ENCODE results near the gene TNFRSF1B.

Gene TNFRSF1B

DNA sequence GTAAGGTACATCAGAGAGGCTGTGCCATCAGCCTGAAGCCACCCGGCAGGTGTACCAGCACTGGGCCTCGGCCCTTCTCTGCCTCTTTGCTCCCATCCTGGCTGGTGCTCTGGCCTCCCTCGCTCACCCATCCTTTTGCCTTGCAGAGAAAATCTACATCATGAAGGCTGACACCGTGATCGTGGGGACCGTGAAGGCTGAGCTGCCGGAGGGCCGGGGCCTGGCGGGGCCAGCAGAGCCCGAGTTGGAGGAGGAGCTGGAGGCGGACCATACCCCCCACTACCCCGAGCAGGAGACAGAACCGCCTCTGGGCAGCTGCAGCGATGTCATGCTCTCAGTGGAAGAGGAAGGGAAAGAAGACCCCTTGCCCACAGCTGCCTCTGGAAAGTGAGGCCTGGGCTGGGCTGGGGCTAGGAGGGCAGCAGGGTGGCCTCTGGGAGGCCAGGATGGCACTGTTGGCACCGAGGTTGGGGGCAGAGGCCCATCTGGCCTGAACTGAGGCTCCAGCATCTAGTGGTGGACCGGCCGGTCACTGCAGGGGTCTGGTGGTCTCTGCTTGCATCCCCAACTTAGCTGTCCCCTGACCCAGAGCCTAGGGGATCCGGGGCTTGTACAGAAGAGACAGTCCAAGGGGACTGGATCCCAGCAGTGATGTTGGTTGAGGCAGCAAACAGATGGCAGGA is 24.5 kb upstream of the TNFRSF1B start:
- no peak for DNase-seq

DNA sequence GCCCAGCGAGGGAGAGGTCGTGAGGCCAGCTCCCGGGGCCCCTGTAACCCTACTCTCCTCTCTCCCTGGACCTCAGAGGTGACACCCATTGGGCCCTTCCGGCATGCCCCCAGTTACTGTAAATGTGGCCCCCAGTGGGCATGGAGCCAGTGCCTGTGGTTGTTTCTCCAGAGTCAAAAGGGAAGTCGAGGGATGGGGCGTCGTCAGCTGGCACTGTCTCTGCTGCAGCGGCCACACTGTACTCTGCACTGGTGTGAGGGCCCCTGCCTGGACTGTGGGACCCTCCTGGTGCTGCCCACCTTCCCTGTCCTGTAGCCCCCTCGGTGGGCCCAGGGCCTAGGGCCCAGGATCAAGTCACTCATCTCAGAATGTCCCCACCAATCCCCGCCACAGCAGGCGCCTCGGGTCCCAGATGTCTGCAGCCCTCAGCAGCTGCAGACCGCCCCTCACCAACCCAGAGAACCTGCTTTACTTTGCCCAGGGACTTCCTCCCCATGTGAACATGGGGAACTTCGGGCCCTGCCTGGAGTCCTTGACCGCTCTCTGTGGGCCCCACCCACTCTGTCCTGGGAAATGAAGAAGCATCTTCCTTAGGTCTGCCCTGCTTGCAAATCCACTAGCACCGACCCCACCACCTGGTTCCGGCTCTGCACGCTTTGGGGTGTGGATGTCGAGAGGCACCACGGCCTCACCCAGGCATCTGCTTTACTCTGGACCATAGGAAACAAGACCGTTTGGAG is 23.7 kb upstream of the TNFRSF1B start:
- no peak for DNase-seq

DNA sequence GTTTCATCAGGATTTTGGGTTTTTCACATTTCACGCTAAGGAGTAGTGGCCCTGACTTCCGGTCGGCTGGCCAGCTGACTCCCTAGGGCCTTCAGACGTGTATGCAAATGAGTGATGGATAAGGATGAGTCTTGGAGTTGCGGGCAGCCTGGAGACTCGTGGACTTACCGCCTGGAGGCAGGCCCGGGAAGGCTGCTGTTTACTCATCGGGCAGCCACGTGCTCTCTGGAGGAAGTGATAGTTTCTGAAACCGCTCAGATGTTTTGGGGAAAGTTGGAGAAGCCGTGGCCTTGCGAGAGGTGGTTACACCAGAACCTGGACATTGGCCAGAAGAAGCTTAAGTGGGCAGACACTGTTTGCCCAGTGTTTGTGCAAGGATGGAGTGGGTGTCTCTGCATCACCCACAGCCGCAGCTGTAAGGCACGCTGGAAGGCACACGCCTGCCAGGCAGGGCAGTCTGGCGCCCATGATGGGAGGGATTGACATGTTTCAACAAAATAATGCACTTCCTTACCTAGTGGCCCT is 23.1 kb upstream of the TNFRSF1B start:
- no peak for DNase-seq

DNA sequence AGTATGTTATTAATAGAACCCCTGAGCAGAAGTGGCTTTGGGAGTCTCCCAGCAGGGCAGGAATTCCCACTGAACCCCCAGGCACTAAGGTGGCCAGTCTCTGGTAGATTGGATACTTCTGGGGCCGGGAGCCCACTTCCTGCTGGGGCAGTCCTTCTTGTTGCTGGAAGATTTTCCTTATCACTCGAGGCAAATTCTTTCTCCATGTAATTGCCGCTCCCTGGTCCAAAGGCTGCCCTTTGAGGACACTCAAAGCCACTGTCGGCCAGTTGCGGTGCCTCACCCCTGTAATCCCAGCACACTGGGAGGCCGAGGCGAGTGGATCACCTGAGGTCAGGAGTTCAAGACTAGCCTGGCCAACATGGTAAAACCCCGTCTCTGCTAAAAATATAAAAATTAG is 22.6 kb upstream of the TNFRSF1B start:
- DNase-seq, result no peak

DNA sequence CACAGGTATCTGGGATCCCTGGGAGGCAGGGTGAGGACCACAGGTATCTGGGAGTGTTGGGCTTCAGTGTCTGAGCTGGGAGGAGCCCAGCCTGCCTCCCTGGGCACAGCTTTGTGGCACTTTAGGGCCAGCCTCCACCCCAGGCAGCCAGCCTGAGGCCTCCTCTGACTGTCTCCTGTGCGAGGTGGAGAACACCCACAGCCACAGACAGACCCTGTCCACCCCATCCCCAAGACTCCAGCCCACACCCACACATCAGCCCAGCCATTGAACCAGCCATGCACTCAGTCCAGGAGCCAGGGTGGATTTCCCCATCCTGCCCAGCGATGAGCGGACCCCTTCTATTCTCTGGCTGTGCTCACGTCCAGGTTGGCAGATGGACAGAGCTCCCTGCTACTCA is 21.8 kb upstream of the TNFRSF1B start:
- no peak for DNase-seq

DNA sequence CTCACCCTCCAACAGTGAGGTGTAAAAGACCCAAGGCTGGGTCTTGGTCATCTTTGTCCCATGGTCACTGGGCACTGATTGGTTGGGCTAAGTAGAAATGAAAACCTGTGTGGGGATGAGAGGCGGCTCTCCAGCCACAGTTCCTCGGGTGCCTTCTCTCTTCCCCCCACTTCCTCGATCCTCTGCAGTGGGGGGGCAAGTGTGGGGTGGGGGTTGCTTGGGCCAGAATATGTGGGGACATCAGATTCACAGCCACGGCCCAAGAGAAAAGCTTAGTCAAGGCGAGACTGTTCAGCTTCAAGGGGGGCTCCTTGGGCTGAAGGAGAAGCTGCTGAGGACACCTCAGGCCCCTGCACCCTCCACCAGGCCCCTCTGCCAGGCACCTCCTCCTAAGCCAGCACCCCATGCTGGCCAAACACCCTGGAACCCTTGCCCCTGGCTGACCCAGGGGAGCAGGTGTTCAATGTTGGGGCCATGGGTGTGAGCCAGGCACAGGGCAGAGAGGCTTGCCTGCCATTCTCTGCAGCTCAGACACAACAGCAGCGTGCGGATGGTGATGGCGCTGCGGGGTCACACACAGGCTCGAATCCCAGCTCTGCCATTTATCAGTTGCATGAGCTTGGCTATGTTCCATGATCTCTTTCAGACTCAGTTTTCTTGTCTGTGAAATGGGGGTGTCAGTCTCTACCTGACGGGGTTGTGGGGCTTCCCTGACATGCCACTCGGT is 21.0 kb upstream of the TNFRSF1B start:
- no peak for DNase-seq

DNA sequence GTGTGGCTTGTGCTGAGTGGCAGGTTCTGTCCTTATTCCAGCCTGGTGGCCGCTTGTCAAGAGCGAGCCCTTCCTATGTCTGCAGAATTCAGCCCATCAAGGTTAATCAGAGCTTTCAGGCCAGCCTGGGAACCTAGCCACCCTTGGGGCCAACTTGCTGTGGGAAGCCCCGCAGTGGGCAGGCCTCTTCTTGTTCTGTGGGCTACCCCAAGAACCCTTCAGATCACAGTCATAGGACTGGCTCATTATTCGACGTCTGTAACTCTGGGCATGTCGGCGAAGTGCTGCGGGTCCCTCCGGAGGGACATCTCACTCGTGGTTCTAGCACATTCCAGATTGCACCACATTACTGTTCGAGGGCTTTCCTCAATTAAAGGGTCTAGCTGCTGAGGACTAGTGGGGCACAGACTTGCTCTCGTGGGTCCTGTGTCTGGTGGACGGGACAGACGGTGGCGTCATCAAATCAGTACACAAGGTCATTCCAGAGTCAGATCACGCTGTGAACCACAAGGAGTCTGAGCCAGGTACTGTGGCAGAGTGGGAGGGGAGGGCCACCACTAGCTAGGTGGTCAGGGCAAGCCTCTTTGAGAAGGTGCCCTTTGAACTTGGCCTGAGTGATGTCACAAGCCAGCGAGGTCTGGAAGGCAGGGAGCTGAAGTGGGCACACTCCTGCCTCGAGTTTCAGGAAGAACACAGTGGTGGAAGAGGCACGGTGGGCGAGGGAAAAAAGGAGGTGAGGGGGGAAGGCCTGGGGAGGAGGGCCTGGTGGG is 20.3 kb upstream of the TNFRSF1B start:
- no peak for DNase-seq

DNA sequence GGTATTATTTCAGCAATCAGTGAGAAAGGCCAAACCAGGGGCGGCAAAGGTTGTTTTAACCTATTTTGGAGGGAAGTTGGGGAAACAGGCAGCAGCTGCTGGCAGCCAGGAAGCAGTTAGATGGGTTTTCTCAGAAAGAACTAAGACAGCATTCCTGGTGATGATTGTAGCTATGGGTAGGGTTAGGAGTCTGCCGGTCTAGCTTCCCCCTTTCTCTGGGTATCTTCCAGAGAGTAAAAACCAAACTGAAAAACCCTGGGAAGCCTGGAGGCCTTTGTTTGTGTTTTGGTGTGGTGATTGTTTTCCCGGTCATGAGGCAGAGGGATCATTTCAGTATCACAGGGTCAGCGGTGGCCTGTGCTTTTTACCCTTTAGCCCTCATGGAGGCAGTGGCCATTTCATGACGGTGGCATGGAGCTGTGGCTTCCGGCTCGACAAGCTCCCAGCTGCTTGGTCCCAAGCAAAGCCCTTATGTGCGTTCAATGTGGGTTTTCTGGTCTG is 19.5 kb upstream of the TNFRSF1B start:
- no peak for DNase-seq

DNA sequence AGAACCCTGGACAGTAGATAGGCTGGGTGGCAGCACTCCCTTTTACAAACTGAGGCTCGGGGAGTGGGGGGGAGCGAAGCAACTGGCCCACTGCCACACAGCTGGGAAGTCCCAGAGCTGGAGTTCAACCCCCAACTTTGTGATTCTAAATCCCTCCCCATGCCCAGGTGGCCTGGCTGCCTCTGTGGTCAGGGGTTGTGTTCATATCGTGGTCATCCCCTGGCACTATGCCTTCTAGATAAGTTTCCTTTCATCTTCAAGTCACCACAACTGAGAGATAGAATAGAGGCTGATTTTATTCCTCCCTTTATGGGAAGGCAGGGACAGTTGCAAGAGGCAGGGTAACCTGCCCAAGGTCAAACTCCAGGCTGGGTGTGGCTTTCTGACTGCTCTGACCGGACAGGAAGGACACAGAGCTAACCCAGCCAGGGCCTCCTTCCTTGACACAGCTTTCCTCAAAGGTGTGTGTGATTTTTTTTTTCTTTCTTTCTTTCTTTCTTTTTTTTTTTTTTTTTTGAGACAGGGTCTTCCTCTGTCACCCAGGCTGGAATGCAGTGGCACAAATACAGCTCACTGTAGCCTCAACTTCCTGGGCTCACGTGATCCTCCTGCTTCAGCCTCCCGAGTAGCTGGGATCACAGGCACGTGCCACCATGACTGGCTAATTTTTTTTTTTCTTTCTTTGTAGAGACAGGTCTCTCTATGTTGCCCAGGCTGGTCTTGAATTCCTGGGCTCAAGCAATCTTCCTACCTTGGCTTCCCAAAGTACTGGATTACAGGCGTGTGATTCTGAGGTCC is 18.4 kb upstream of the TNFRSF1B start:
- DNase-seq, result no peak

DNA sequence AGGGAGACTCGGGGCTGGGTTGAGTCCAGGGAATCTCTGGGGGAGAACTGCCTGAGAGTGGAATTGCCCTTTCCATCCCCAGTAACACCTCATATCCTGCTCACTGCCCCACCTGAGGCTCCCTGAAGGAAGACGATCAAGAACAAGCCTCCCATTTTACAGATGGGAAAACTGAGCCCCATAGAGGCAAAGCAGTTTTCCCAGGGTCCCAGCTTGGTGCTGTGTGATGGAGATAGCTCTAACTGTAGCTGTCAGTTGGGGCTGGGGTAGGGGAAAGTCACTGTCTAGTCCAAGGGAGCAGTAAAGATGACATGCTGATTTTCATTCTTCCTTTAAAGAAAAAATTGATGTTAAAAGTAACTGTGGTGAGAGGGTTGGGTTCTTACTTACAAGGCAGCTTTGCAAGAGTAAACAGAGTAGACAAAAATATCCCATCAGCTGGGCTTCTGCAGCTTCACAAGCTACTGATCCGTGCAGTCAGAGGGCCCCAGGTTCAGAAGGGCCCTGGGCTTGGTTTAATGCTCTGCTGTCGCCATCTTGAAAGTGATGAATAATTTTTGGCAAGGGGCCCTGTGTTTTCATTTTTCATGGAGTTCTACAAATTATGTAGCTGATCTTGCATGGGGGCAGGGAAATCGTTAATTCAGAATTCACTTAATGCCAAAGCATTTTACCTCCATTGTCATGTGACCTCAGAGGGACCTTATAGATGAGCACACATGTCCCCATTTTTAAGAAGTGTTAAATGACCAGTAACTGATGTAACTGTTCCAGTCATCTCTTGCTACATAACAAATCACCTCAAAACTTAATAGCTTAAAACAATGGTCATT is 17.6 kb upstream of the TNFRSF1B start:
- DNase-seq, result no peak

DNA sequence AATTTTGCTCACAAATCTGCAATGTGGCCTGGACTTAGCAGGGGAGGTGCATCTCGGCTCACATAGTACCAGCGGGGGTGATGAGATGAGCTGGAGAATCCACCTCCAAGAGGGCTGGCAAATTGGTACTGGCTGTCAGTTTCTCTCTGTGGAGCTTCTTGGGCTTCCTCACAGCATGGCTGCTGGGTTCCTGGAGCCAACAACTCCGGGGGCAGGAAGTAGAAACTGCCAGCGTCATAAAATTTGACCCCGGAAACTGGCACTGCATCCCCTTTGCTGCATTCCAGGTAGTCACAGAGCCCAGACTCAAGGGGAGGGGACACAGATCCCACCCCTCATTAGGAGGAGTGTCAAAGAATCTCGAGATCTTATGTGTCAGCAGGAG is 17.0 kb upstream of the TNFRSF1B start:
- DNase-seq, result no peak

DNA sequence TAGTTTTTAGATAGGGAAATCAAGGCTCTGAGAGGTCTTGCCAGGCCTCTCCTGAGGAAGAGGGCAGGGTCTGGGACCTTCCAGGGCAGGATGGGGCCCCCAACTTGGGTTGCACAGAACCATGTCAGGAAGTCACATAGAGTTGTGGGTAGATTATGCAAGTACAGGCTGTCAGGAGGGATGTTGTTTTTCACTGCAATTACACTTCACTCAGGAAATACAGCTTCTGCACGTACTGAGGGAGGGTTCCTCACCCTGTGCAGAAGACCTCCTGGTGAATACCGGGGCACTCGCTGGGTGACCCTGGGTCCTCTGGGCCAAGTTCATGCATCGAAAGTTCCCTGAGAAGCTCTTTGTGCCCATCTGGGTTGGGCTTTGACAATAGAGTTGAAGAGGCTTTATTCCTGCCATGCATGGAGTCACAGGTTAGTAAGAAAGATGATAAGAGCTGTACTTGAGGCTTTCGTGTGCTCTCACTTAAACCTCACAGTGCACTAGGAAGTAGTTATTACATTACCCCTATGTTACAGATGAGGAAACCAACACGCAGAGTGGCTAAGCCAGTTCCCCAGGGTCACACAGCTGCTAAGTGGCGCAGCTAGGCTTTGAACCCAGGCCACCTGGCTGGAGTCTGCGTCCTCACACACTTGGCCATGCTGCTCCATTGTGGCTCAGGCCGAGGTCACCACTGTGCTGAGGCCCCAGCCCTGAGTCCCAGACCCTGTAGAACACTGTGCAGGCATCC is 16.2 kb upstream of the TNFRSF1B start:
- no peak for DNase-seq

DNA sequence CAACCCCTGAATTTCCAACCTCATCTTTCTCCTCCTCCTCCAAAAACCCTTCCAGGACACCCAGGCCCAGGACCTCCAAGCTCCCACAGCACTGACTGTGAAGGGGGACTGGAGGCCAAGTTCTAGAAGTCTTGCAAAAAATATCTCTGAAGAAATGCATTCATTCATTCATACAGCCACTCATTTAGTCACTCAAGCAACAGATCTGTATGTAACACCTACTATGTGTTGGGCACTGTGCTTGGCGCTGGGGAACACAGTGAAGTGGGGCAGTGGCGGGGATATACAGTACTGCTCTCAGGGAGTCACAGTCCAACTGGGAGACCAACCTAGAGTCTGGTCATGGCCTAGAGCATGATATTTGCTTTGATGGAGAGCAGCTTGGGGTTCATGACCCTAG is 15.3 kb upstream of the TNFRSF1B start:
- DNase-seq, result no peak

DNA sequence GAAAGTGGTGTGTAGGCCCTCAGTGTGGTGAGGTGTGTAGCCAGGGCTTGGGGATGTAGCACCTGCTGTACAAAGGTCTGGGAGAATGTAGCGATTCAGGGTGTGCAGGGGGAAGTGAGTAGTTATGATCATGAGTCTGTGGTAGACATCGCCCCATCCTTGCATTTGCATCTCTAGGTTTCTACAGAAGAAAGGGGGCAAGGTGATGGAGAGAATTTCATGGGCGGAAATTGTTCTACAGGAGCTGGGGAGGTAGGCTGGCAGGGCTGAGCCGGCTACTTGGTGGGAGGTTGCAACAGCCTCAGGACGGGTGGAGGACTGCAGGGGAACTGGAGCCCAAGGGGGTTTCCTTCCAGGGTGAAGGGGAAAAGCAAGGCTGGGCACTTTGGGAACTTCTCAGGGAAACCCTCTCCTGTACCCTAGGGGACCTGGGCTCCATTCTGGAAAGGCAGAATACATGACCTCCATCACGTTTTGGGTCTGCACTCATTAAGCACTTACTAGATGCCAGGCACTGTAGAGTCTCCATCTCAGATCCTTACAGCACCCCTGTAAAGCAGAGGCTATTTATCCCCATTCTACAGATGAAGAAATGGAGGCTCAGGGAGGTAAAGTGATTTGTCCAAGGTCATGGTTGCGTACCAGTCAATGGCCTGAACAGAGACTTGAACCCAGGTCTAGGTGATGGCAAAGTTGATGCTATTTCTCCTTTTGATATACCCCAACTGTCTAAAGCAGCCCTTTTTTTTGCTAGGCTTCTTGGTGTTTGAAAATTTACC is 14.5 kb upstream of the TNFRSF1B start:
- no peak for DNase-seq

DNA sequence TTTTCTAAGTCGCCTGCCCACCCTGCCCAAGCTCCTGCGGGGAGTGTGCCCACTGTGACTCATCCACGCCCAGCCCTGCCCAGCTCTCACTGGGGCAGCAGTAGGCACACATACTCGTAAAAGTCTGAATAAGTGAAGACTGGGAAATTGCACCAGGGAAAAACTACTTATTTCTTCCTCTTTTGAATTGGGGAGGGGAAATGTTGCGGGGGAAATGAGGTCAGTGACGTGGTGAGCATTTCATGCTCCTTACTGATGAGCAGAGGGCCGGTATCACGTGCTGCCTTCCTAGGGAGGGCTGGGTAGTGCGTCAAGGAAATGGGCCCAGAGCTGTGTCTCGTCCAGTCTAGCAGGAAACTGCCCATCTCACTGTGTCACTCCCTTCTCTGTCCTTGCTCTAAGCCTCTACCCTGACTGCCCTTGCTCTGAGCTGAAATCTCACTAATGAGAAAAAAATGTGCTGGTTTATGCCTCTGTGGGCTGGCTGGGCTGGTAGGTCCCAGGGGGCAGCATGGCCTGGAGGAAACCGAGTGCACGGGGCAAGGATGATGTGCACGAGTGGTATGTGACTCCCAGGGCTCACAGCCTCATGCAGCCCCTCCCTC is 13.5 kb upstream of the TNFRSF1B start:
- no peak for DNase-seq

DNA sequence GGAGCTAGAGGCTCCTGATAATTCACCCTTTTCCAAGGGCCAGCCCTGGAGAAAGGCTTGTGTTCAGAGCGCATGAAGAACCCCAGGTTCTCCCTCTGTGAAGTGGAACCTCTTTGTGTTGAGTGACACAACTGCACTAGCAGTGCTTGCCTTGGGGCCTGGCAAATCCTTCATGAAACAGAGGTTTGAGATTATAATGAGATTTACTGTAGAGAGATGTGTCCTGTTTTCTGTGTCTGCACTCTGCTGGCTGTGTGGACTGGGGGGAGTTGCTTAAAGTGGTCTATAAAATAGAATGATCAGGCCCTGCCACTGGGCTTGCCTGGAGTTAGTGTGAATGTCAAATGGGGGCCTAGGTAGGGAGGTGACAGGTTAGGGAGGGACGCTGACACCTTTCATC is 11.5 kb upstream of the TNFRSF1B start:
- DNase-seq, result no peak

DNA sequence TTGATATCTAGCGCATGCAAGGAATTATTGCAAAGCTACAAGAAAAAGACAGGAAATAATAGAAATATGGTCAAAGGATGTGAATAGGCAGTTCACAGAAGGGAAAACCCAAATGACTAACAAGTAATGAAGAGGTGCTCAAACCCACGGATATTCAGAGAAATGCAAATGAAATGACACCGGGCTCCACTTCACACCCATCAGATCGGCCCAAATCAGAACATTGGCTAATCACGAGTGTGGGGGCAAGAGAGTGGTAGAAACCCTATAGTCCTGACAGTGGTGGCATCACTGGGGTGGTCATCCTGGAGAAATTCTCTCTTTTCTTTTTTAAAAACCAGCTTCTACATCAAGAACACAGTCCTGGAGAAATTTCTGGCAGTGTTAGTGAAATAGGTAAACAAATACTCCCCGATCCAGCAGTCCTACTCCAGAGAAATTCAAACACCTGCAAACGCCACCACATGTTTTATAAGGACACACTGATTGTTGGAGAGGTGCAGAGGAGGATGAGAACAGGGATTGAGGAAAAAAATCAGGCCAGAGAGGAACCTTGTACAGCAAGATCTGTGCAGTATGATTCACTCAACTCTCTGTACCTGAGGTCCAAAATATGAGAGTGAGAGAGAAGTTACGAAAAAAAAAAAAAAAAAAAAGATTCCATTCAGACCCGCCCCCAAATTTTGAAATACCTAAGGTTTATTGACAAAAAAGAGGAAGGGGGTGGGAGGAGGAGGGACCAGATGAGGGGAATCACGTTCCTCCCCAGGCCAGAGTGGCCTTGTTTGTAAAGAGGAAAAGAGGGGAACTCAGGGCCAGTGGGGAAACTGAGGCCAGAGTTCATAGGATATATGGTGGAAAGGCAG is 9.2 kb upstream of the TNFRSF1B start:
- no peak for DNase-seq

All from activated CD4-positive, CD25-positive, alpha-beta regulatory T cell treated with anti-CD3 and anti-CD28 coated beads, Interleukin-2, amount 50 U/mL, for 72 hours (primary cell).